GM21515 (cell line): Measurements from ENCODE around the gene TUBG2.
"Not testable (repeated sequence)": the region's sequence is repeated elsewhere in the genome, so short reads cannot be mapped to it uniquely, and the experiment has no call there.

Experiments
- ATAC-seq: cut with Tn5 transposase; IDR thresholded peaks from one replicate; pipeline ENCODE4 v1.9.1; 2021; ENCODE audit not compliant: unreplicated experiment

The TUBG2 gene

DNA sequence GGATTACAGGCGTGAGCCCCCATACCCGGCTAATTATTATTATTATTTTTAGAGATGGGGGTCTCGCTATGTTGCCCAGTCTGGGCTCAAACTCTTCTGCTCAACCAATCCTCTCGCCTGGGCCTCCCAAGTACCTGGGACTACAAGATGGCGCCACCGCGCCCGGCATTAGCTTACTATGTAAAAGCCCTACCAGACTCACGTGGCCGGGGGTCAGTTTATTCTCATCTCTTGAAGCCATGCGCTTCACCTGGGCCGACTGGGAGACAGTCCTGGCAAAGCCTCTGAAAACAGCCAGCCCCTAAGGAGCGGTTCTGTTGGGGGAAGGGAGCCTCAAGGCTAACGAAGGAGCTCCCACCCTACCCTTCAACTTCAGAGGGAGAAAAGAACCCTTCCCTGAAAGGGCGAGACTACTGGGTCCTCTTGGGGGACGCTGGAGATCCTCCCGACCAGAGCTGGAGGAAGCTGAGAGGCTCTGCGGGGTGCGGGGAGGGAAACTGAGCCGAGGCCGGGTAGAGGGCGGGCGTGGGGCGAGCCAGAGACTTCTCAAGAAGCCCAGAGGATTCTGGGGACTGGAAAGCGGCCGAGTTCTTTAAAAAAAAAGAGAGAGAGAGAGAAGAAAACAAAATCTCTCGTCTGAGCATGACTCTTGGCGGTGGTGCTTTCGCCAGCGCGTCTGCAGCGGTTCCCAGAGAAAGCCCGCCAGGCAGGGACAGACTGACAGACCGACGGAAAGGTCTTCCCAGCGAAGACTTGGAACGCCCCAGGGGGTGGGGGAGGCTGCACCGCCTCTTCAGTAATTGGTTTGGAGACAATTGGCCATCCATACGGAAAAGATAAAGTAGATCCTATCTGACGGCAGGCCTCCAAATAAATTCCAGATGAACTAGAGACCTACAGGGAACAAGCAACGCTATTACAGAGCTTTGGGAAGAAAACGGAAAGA lies 5.6 kb upstream of the TUBG2 start:
- ATAC-seq: no peak

DNA sequence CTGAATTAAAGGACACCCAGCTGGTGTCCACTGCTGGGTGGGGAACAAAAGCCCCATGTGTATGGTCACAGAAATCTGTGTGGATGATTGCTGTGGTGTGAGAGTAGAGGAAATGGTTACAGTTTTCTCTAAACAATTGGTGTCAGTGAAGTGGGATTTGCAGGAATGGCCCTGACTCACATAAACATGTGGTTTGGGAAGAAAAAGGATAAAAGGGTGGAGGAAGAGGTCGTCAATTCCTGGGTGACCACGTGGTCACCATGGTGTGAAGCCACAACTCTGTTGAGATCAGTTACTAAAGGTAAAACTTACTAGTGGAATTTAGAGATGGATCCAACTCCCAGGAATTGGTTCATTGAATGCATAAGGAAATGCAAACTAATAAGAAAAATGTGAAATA lies 3.6 kb upstream of the TUBG2 start:
- ATAC-seq: no peak

DNA sequence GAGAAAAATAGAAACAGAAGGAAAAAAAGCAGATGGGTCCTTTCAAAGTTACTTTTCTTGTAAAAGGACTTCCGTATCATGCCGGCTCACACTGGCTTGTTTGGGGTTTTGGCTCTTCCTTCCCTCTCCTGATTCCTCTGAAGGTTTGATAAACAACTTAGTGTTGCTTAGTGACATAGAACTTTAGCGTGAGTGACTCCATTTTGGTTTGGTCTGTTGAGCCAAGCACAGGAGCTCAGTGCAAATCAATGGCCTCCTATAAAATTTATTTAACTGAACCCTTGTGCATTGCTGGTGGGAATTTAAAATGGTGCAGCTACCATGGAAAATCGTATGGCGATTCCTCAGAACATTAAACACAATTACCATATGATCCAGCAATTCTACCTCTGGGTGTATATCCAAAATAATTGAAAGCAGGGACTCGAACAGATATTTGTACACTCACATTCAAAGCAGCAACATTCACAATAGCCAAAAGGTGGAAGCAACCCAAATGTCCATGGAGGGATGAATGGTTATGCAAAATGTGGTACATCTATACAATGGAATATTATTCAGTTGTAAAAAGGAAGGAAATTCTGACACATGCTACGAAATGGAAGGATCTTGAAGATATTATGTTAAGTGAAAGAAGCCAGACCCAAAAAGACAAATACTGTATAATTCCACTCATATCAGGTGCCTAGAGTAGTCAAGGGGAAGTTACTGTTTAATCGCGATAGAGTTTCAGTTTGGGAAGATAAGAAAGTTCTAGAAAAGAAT lies 1.1 kb upstream of the TUBG2 start:
- ATAC-seq: no peak

DNA sequence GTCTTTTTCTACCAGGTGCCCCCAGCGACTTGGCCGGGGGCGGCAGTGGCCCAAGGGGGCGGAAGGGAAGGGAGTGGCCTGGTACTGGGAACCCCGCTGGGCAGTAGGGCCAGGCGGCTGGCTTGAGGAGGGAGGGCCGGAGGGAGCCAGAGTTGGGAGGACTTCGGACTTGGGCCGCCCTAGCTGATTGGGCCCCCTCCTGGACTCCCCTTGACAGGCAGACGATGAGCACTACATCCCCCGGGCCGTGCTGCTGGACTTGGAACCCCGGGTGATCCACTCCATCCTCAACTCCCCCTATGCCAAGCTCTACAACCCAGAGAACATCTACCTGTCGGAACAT lies 819 bp downstream of the TUBG2 start:
- ATAC-seq: not testable (repeated sequence)

DNA sequence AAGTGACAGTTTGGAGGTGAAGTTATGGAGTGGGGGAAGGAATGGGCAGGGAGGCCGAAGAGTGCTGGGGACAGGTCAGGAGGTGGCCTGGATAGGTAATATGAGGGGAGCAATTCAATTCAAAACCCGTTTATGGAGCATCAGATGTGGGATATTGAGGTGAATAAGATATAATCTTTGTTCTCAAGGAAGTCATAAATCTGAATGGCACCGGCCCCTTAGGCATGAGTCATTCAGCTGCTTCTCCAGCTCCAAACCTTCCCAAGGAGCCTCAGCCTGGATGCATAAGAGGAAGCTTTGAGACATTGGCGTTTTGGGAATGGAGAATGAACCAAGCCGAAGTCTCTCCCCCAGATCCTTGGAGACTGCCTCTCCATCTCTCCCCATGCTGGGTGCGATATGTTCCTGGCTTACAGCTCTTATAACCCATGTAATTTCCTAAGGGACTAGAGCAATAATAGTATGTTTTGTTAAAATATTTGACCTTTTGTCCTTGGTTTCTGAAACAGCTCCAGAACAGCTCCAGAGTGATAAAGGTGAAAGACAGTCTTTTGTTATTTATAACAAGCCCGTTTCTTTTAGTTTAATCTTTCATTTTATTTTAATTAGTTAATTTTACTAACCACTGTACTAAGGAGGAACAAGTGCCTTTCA lies 1.7 kb downstream of the TUBG2 start:
- ATAC-seq: no peak

DNA sequence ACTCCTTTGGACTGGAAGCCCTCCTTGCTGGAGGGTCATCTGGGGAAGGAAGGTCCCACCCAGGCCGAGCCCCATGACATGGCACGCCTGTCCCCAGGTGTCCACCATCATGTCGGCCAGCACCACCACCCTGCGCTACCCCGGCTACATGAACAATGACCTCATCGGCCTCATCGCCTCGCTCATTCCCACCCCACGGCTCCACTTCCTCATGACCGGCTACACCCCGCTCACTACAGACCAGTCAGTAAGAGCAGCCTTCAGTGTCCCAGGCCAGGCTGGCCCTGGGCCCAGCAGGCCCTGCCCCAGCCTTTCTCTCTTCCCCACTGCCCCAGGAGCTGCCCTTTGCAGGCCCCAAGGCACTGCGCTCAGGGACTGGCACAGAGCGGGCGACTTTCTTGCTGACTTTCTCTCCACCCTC lies 6.5 kb downstream of the TUBG2 start:
- ATAC-seq: no peak

DNA sequence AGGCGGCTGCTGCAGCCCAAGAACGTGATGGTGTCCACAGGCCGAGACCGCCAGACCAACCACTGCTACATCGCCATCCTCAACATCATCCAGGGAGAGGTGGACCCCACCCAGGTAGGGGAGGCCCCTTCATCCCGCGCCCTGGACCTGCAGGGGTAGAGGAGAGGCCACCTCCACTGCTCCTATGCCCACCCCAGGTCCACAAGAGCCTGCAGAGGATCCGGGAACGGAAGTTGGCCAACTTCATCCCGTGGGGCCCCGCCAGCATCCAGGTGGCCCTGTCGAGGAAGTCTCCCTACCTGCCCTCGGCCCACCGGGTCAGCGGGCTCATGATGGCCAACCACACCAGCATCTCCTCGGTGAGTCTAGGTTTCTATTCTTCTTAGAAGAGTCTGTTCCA lies 7.0 kb downstream of the TUBG2 start:
- ATAC-seq: not testable (repeated sequence)

DNA sequence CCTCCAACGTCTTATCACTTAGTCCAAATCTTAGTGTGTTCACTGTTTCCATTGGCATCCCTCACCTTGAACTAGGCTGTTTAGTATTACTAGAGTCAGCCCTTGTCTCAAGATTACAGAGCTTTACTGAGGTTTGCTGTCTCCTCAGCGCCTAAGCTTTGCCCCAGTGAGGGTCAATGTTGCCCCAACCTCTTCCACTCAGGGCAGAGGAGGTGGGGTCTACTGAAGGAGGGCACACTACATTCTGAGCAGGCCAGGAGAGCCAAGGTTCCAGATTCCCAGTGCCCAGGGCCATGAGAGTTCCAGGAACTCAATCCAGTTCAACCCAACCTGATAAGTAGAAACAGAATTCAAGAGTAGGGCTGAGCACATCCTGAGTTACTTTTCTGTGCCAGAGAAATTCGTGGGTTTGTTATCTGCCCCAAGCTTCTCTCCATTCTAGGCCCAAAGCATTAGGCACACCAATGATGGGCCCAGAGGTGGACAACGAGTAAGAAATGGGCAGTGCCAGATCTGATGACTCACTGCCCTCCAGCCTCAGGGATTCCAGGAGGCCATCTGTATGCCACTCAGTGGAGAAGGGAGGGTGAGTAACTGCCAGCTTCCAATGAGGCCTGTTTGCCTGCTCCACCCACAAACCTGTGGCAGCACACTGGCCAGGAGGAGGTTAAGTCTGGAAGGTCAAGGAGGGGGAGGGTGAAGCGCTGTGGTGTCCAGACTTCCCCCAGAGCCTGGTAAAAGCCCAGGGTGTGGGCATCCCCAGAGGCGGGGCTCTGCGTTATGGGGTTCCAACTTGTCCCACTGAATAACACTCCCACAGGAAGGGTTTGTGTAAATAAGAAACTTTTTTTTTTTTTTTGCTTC lies 8.2 kb downstream of the TUBG2 start:
- no peak for ATAC-seq

DNA sequence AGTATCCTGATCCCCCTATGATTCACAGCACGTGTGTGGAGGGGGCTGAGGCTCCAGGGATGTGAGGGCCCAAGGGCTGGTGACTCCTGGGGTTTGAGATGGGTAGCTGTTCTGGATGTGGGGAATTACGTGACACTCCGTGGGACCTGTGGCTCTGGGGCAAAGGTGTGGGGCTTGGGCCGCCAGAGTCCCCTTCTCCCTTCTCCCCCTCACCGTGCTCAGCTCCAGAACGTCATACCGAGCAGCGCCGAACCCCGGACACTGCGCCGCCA lies 10.6 kb downstream of the TUBG2 start:
- ATAC-seq: no peak

DNA sequence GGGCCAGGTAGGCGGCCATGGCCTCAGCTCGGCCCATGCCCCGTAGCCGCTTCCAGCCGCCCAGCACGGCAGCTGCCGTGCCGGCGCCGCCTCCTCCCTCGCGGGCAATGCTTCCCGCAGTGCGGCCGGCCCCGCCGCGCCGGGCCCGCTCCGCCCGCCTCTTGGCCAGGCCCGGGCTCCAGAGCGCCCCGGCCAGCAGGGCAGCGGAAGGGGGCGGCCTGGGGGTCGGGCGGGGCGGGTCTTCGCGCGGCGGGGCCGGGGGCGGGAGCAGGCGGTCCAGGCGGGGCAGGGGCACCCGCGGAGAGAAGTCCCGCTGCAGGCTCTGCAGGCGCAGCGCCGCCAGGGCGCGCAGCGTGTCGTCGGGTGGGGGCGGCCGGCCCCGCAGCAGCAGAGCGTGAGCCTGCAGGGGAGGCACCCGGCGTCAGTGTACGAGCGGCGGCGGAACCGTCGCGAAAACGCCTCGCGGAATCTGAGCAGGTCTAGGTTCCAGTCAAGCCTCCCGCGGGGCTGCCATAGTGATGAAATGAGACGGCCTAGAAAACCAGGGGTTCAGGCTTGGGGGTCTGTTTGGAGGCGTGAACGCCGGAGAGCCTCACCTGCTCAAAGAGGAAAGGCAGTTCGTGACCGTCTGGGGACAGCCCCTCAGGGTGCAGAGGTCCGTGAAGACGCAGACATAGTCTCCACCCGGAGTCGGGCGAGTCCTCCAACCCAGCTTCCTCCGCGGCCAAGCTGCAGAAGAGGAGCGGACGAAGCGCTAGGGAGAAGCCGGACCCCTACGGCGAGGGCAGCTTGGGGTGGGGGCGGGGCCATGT lies 11.1 kb downstream of the TUBG2 start:
- ATAC-seq: no peak

DNA sequence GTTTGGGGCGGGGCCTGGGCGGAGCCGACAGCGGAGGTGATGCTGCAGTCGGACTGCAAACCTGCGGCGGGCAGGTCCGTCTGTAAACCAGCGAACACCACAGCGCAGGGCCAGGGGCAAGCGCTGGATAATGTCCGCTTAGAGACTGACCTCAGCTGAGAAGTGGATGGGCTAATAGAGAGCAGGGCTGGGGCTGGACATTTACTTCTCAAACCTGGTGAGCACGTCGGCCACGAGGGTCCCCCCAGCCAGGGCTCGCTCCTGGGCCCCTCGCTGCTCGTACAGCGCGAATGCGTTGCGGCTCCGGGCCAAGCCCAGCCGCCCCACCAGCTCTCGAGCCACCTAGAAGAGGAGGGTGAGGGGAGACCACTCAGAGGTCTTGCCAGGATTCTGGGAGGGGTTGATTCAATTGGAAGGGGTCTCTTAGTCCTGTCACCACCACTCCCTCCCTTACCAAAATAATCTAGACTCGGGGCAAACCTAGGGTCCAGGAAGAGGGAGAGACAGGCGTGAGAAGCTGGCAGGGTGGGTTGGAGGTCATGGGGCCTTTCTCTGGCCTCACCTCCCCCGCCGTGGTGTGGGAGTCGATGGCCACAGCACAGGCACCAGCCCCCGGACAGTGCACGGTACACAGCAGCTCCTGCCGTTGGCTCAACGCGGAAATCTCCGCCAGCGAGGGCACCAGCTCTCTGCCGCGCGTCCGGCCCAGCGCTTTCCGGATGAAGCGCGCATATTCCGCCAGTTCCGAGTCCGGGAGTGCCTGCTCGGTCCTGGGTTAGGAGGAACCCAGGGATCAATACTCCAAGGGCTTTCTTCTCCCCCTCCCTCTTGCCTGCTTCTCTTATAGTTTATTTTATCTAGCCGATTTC lies 11.9 kb downstream of the TUBG2 start:
- no peak for ATAC-seq

DNA sequence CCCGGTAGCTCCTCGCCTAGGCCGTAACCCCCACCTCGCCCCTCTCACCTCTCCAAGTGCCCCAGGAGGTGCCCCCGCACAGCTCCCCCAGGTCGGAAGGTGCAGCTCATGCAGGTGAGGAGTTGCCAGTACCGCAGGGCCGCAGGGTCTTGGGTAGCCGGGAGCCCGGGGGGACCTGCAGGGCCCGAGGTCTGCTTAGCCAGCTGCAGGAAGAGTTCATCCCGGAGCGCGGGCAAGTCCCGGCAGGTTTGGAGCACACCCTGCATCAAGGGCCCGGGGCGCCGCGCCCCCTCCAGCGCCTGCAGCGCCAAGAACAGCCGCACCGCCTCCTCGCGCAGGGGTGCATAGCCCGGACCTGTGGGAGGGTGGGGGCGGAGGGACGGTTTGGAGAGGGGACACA lies 13.0 kb downstream of the TUBG2 start:
- ATAC-seq: no peak

DNA sequence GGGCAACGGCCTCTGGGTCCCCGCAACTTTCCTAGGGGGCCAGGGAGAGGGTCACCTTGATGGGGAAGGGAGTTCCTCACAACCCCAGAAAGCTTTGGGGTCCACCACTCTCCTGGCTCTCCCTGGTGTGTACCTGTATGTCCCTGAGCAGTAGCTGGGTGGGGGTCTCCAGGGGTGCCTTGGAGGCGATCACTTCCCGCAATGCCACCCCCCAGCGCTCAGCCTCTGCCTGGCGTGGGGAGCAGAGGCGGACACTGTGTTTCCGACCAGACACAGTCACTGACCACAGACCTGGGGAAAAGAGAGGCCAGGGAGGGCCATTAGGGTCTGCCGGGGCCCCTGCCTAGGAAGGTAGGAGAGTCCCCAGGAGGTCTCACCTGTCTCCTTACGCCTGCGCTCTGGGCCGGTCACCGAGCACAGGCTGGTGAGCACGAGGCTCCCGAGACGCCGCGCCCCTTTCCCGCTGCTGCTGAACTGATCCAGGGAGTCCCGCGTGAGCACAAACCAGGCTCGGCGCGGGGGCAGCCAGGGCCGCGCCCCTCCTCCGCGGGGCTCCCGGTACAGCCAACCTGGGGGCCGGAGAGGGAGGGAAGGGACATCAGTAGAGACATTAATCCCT lies 14.3 kb downstream of the TUBG2 start:
- no peak for ATAC-seq

DNA sequence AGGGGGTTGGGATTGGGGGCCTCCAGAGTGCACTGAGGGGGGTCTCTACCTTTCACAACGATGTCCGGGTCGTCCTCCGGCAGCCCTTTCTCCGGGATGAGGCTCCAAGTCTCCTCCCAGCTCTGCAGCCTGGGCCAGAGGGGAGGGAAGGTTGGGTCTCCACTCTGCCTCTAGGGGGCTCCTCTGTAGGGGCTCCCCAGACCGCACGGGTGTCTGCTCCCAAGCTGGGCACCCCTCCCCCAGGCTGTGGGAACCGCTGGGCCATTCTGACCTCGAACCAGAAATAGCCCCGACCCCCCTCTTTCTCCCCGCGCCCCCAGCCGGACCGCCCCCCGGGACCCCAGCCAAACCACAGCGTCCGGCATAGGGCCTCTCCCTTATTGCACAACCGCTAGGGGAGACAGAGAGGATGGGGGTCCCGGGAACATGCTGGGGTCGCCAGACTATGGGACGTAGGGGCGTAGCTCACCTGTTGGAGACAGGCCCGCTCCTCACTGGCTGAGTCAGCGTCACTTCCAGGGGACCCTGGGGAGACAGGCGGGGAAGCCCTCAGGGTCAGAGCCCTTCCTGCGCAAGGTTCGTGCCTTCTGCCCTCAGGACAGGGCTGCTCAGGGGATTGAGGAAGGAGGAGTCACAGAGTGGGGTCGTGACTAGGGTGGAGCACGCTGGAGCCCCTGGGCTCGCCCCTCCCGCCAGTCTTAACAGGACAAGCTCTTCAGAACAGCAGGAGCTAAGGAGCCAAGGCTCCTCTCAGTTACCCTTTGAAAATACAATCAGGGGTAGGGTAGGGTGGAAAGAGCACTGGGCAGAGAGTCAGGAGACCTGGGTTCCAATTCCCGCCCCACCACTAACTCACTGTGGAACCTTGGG lies 15.0 kb downstream of the TUBG2 start:
- no peak for ATAC-seq

DNA sequence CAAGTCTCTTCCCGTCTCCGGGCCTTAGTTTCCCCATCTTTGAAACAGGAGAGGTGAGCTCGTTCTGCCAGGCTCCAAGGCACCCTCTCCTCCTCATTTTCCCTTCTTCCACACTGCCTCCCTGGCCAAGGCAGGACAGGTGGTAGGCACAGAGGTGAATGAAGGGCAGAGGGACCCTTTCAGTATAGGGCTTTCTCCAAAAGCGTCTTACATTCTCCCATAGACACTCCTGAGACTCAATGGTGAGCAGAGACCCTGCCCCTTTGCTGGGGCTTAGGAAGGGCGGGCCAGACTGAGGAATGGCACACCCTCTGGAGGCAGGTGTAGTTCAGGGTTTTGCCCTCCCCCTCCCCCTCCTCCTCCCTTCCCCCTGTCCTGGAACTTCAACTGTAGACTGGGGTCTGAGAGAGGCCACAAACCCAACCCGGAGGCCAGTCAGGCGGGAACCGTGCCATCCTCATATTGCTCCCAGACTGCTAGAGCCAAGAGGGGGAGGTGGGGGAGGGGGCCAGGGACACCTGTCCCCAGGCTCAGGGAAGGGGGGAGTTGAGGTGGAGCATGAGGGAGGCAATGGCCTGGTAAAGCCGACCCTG lies 15.8 kb downstream of the TUBG2 start:
- ATAC-seq: no peak

DNA sequence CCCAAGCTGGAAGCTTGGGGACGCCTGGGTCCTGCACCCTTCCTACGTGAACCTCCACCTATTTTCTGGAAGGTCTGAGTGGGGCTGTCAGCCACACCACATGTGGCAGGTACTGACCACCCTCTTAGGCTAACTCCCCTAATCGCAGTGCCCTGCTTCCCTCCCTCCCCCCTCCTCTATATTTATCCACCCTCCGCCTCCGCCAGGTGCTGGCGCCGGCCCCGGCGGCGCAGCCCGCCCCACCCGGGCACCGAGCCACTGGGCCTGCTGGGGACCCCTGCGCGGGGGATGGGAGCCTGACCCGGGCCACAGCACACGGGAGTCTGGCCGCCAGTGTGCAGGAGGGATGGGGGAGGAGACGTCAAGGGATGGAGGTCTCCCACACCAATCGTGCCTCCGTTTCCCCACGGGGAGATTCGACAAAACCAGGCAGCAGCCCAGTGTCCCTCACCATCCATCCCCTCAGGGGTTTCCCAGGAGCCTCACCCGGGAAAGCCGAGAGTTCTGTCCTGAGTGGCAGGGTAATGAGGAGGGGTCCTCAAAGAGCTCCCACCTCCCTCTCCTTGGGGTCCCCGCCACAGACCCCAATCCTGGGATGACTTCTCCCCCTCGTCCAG lies 16.4 kb downstream of the TUBG2 start:
- no peak for ATAC-seq

DNA sequence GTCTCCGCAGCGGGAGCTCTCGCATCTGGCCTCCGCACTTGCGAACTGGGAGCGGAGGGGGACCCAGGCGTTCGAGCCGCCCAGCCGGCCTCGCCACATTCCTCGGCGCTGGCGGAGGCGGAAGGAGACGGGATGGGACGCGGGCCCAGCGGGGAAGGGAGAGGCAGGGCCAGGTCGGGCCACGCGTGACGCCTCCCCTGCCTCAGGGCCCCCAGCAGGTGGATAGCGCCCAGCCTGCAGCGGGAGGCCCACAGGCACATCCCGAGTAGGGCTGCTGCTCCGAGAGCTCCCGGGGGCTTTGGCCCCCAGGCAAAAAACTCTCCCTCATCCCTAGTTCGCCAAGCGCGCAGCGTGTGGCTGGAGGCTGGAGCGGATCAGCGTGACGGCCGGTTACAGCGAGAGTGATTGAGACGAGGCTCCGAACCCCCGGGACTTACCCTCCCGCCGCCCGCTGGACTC lies 16.9 kb downstream of the TUBG2 start:
- no peak for ATAC-seq
